Lung (tissue), 12 donors: ENCODE data around the gene PPP1R14B. TPM values are rescaled to one million over a fixed set of nuclear protein-coding genes. Genes with fewer than 3 reads are reported as not detected.

ENCODE experiments used
- ATAC-seq: fragments of 200-7000 bp; cut with Tn5 transposase; one replicate; pipeline ENCODE4 v1.9.1; 2020; ENCODE audit warnings: moderate number of reproducible peaks; ENCODE audit not compliant: insufficient read depth, low FRiP score
- DNase-seq, 3 donors: peaks; one replicate each; pipeline ENCODE4 v3.0.0-alpha.2; 2013 to 2017
- H3K27ac ChIP-seq, 2 donors: one replicate each; pipeline ENCODE4 v1.5.1; 2013; ENCODE audit warnings: mild to moderate bottlenecking in 2 of 2, moderate library complexity in 2 of 2, control low read depth in 1 of 2, inconsistent platforms in 1 of 2, low read depth in 1 of 2, low read length in 1 of 2
- H3K27me3 ChIP-seq, 3 donors: one replicate each; pipeline ENCODE4 v1.5.1; 2013; ENCODE audit warnings: low read length in 2 of 3; ENCODE audit not compliant: control insufficient read depth in 3 of 3, insufficient read depth in 3 of 3
- H3K36me3 ChIP-seq, 4 donors: one replicate each; pipeline ENCODE4 v1.5.1; 2013; ENCODE audit warnings: low read length in 4 of 4, mild to moderate bottlenecking in 1 of 4, moderate library complexity in 1 of 4; ENCODE audit not compliant: control insufficient read depth in 4 of 4, insufficient read depth in 4 of 4
- H3K4me1 ChIP-seq, 5 donors: one replicate each; pipeline ENCODE4 v1.5.1; 2013; ENCODE audit warnings: low read length in 5 of 5, mild to moderate bottlenecking in 2 of 5, moderate library complexity in 1 of 5; ENCODE audit not compliant: control insufficient read depth in 5 of 5, insufficient read depth in 5 of 5
- H3K4me3 ChIP-seq: one replicate; pipeline ENCODE4 v1.5.1; 2013; ENCODE audit warnings: mild to moderate bottlenecking, control low read depth, moderate library complexity
- H3K9ac ChIP-seq, 2 donors: one replicate each; pipeline ENCODE4 v1.5.1; 2013; ENCODE audit warnings: low read length in 2 of 2, control low read depth in 1 of 2; ENCODE audit not compliant: insufficient read depth in 1 of 2
- H3K9me3 ChIP-seq, 4 donors: one replicate each; pipeline ENCODE4 v1.5.1; 2013; ENCODE audit warnings: low read length in 3 of 4, mild to moderate bottlenecking in 1 of 4, moderate library complexity in 1 of 4; ENCODE audit not compliant: control insufficient read depth in 4 of 4, insufficient read depth in 3 of 4
- WGBS, 2 donors: extraction: QIAGEN DNeasy Blood & Tissue Kit; methylation state at CpG; one replicate each; pipeline ENCODE4 v1.1.7; 2013; 5-methylcytosine and 5-hydroxymethylcytosine counted together
- polyA plus RNA-seq, 2 donors: library from polyadenylated mRNA; stranded (reverse); fragments of 200-250 nt; gene quantifications; one replicate each; pipeline ENCODE4 v1.2.1, GENCODE V29; 2013
- total RNA-seq, 2 donors: library from RNA; depleted of rRNA in 1 of 2; stranded (reverse); fragments of >200 nt in 1 of 2; gene quantifications; one replicate each; pipeline ENCODE4 v1.2.1, GENCODE V29; 2014 to 2021
- TF ChIP-seq, protein P1 (sequence below): IDR thresholded peaks from 2 replicates; pipeline ENCODE4 v1.5.1; 2012; ENCODE audit warnings: mild to moderate bottlenecking; ENCODE audit errors: control extremely low read depth, extremely low read depth
- donor health status: control.
- donor health status: control.
- donor health status: Bipolar disorder and iron deficiency.
- donor health status: healthy.
- donor health status: DM: yes; HTN: yes; CAD: no.

The PPP1R14B gene
- total and polyA plus RNA-seq, 4 donors = 28.2 to 241 (median 152) TPM

- Histone ChIP-seq H3K9ac (no peak overlapping the region), H3K27ac (peak overlapping the region; percentile 68 to 86), H3K4me3 (peak overlapping the region; percentile 69), H3K4me1 (peaks cover 0 to 23% (median 15%) of the 10 kb centered on the region in 5 donors), H3K36me3 (peaks cover 0 to 13% (median 5%) of the 10 kb centered on the region in 4 donors), H3K9me3 (no peaks in the 10 kb centered on the region), H3K27me3 (no peaks in the 10 kb centered on the region)
- TF ChIP-seq, protein P1, sequence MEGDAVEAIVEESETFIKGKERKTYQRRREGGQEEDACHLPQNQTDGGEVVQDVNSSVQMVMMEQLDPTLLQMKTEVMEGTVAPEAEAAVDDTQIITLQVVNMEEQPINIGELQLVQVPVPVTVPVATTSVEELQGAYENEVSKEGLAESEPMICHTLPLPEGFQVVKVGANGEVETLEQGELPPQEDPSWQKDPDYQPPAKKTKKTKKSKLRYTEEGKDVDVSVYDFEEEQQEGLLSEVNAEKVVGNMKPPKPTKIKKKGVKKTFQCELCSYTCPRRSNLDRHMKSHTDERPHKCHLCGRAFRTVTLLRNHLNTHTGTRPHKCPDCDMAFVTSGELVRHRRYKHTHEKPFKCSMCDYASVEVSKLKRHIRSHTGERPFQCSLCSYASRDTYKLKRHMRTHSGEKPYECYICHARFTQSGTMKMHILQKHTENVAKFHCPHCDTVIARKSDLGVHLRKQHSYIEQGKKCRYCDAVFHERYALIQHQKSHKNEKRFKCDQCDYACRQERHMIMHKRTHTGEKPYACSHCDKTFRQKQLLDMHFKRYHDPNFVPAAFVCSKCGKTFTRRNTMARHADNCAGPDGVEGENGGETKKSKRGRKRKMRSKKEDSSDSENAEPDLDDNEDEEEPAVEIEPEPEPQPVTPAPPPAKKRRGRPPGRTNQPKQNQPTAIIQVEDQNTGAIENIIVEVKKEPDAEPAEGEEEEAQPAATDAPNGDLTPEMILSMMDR = no peak
- 2 to 5% methylated on average over 43 to 80 of the region's 80 CpGs for WGBS, 2 donors
- ATAC-seq (peak; percentile 3), DNase-seq (peak; percentile 38 to 53 (median 53))
These were observed 11.9 kb downstream of the PPP1R14B start for GRCh38 chr11:64234647-64235379.

DNA sequence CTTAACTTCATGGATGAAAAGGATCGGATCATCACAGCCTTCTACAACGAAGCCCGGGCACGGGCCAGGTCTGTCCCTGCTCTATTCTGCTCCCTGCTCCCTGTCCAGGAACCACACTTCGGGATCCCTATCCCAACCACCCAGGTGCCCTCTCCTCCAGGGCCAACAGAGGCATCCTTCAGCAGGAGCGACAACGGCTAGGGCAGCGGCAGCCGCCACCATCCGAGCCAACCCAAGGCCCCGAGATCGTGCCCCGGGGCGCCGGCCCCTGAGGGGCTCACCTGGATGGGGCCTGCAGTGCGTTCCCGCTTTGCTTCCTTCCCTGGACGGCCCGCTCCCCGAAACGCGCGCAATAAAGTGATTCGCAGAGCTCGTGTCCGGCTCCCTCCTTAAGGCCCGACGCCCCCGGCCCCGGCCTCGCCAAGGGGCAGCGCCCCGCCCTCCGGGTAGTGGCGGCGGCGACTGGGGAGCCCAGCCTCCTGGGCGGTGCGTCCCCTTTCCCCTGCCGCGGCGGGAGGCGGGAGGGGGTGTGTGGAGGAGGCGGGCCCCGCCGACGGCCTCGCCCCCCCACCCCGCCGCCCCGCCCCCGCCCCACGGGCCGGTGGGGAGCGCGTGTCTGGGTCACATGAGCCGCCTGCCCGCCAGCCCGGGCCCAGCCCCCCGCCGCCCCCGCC, 12.7 kb downstream of the PPP1R14B start, which contains the start of gene VEGFB:
Gene VEGFB (plus strand): TSS at position 672 of the 674 bp plus-strand sequence. CDS start 250 bp downstream, outside the sequence.
- H3K4me1 ChIP-seq = peaks cover 0 to 29% (median 12%) of the 10 kb centered on the region in 5 donors
- WGBS, 2 donors = 4 to 16% methylated on average over 35 to 62 of the region's 62 CpGs
- ATAC-seq = peak; percentile 73

DNA sequence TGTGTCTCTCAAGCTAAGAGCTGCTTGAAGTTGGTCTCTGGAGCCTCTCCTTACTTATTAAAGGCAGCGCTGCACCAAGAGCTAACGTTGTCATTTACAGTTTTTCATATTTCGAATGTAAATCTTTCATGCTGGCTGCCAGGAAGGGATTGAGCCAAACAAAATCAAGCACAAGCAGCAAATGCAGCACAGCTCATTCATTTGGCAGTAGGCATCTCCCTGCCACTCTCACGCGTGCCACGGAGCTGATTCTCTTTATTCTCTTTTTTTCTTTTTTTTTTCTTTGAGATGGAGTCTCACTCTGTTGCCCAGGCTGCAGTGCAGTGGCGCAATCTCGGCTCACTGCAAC, 13.8 kb downstream of the PPP1R14B start:
- Histone ChIP-seq H3K9me3 (no peaks in the 10 kb centered on the region), H3K4me1 (peaks cover 0 to 29% (median 12%) of the 10 kb centered on the region in 5 donors), H3K9ac (no peak overlapping the region), H3K36me3 (peaks cover 0 to 6% (median 2%) of the 10 kb centered on the region in 4 donors), H3K27ac (no peak overlapping the region), H3K27me3 (no peaks in the 10 kb centered on the region), H3K4me3 (no peak overlapping the region)
- TF ChIP-seq, protein P1 = no peak
- ATAC-seq (no peak), DNase-seq (no peak)
- 82 to 93% methylated on average over 8 of the region's 8 CpGs for WGBS, 2 donors

More for the DNA sequence above, 12.7 kb downstream of the PPP1R14B start, which contains the start of gene VEGFB:
- TF ChIP-seq, protein P1 = no peak
- H3K36me3 ChIP-seq = peaks cover 0 to 13% (median 5%) of the 10 kb centered on the region in 4 donors
- DNase-seq = peak; percentile 74 to 82 (median 77)
- H3K27me3 ChIP-seq = no peaks in the 10 kb centered on the region
- H3K27ac ChIP-seq = peak within 1 kb of the TSS; percentile 68 to 86
- peak within 1 kb of the TSS in 1 of 2 donors; percentile 62 for H3K9ac ChIP-seq
- H3K4me3 ChIP-seq = peak within 1 kb of the TSS; percentile 69
- H3K9me3 ChIP-seq = no peaks in the 10 kb centered on the region
